Measurements from ENCODE around the gene SLC22A5.

Gene SLC22A5

GRCh38 chr5:132344775-132345514 is 24.6 kb upstream of the SLC22A5 start:
- CTCF ChIA-PET, result interaction anchor here (1.4 to 1.6 kb wide), 2 partner anchors 11 to 107 kb away, joined by 4 to 9 read pairs; no protein-coding TSS in a partner anchor
- POLR2A ChIA-PET, result no interaction called here
- DNase-seq (ENCODE audit: extremely low spot score), result no peak
- TF ChIP-seq CTCF (IDR thresholded peaks at IDR 0.05; ENCODE audit: control extremely low read depth, extremely low read depth, low read depth, missing control alignments), result no peak

GRCh38 chr5:132353486-132353995 is 16.0 kb upstream of the SLC22A5 start:
- CTCF ChIA-PET, result interaction anchor here (1.5 kb wide), 1 partner anchor 29 kb away, joined by 3 read pairs; no protein-coding TSS in a partner anchor
- no peak for TF ChIP-seq CTCF (IDR thresholded peaks at IDR 0.05; ENCODE audit: control extremely low read depth, extremely low read depth, low read depth, missing control alignments)
- POLR2A ChIA-PET, result no interaction called here
- DNase-seq (ENCODE audit: extremely low spot score), result no peak

- DNase-seq (ENCODE audit: extremely low spot score), result no peak
- CTCF ChIA-PET, result interaction anchor here (1.3 to 1.5 kb wide), 2 partner anchors 13 to 30 kb away, joined by 3 read pairs; no protein-coding TSS in a partner anchor
- TF ChIP-seq CTCF (IDR thresholded peaks at IDR 0.05; ENCODE audit: control extremely low read depth, extremely low read depth, low read depth, missing control alignments), result no peak
- POLR2A ChIA-PET, result no interaction called here
These were observed 14.9 kb upstream of the SLC22A5 start for GRCh38 chr5:132354381-132355139.

GRCh38 chr5:132355140-132355765 is 14.3 kb upstream of the SLC22A5 start:
- TF ChIP-seq CTCF (IDR thresholded peaks at IDR 0.05; ENCODE audit: control extremely low read depth, extremely low read depth, low read depth, missing control alignments), result no peak
- CTCF ChIA-PET, result interaction anchor here (0.8 to 1.5 kb wide), 5 partner anchors 11 to 292 kb away, joined by 3 to 4 read pairs (median 3); no protein-coding TSS in a partner anchor
- POLR2A ChIA-PET, result no interaction called here
- no peak for DNase-seq (ENCODE audit: extremely low spot score)

GRCh38 chr5:132358775-132359174 is 10.7 kb upstream of the SLC22A5 start:
- CTCF ChIA-PET, result interaction anchor here (1.2 to 3.1 kb wide), 5 partner anchors 9 to 142 kb away, joined by 4 to 25 read pairs (median 4); partner anchors contain the start of gene SLC22A5
- no peak for TF ChIP-seq CTCF (IDR thresholded peaks at IDR 0.05; ENCODE audit: control extremely low read depth, extremely low read depth, low read depth, missing control alignments)
- POLR2A ChIA-PET, result no interaction called here
- DNase-seq (ENCODE audit: extremely low spot score), result no peak

GRCh38 chr5:132362086-132362485 is 7.4 kb upstream of the SLC22A5 start:
- TF ChIP-seq CTCF (IDR thresholded peaks at IDR 0.05; ENCODE audit: control extremely low read depth, extremely low read depth, low read depth, missing control alignments), result no peak
- no peak for DNase-seq (ENCODE audit: extremely low spot score)
- POLR2A ChIA-PET, result no interaction called here
- CTCF ChIA-PET, result interaction anchor here (1.3 kb wide), 1 partner anchor 90 kb away, joined by 4 read pairs; no protein-coding TSS in a partner anchor
